K562 (cell line): ENCODE measurements around the gene SEC22C. TPM values are rescaled to one million over a fixed set of nuclear protein-coding genes. Genes with fewer than 3 reads are reported as not detected.

Source experiments
- NR1H2 ChIP-seq: sonication (generic); formaldehyde crosslinking; IDR thresholded peaks from 2 replicates; pipeline ENCODE4 v1.4.0; 2020; ENCODE audit warnings: mild to moderate bottlenecking, missing genetic modification reagents
- PHF21A ChIP-seq: fragments of 450-650 bp; IDR thresholded peaks from 2 replicates; pipeline ENCODE4 v1.6.1; 2017; ENCODE audit warnings: low read depth, borderline replicate concordance
- REST ChIP-seq, 2 experiments: fragments of 450-650 bp; formaldehyde crosslinking in 1 of 2; IDR thresholded peaks; 2 replicates each; pipeline versions ENCODE4 v1.4.0 to v1.6.1; 2014 to 2020; ENCODE audit warnings: mild to moderate bottlenecking in 2 of 2, borderline replicate concordance in 1 of 2, low read depth in 1 of 2
- ZC3H11A ChIP-seq: IDR thresholded peaks from 2 replicates; pipeline ENCODE4 v1.6.1; 2012; ENCODE audit warnings: low read depth, low read length, improper control_type of control experiment
- ZFP1 ChIP-seq: fragments of 450-650 bp; formaldehyde crosslinking; IDR thresholded peaks from 2 replicates; pipeline ENCODE4 v1.4.0; 2020; ENCODE audit warnings: mild to moderate bottlenecking, mixed read lengths
- ZNF239 ChIP-seq: fragments of 250-450 bp; sonication (Bioruptor Pico); IDR thresholded peaks from 2 replicates; pipeline ENCODE4 v1.4.0; 2020; ENCODE audit warnings: mild to moderate bottlenecking
- ZNF318 ChIP-seq, 2 experiments: fragments of 450-650 bp; IDR thresholded peaks; 2 replicates each; pipeline ENCODE4 v1.6.1; 2016; ENCODE audit warnings: mild to moderate bottlenecking in 2 of 2, borderline replicate concordance in 1 of 2, low read depth in 1 of 2, moderate library complexity in 1 of 2
- ZNF408 ChIP-seq: fragments of 250-450 bp; sonication (Bioruptor Pico); IDR thresholded peaks from 2 replicates; pipeline ENCODE4 v1.4.0; 2020; ENCODE audit warnings: low read depth, mild to moderate bottlenecking, moderate library complexity
- polyA plus RNA-seq, 8 experiments: library from polyadenylated mRNA; depleted of rRNA in 4 of 8; stranded (reverse) in 5 of 8; unstranded in 3 of 8; fragments of >200 nt; fragmentation: Nextera tagmentation in 2 of 8; fragmentation: Illumina TruSeq in 1 of 8; extraction: Ambion mirVana in 2 of 8; extraction: Trizol in 1 of 8; gene quantifications; 2 replicates each; pipeline versions ENCODE4 v1.2.1 to v1.2.3, GENCODE V29; 2011 to 2014; ENCODE audit warnings: inconsistent platforms in 1 of 8, missing spikeins in 1 of 8
- total RNA-seq, 7 experiments: library from RNA; depleted of rRNA in 6 of 7; stranded (reverse); fragments of >200 nt in 6 of 7; fragmentation: Illumina TruSeq in 2 of 7; extraction: Trizol in 2 of 7; gene quantifications; 2 replicates each; pipeline versions ENCODE4 v1.2.1 to v1.2.3, GENCODE V29; 2011 to 2021; ENCODE audit warnings: low replicate concordance in 1 of 7

SEC22C gene
- total and polyA plus RNA-seq, 9 of the 15 experiments (the other 6 are each of a cell fraction or from before 2014, with no cell fraction given): 35.6 to 68.4 (median 50.7) TPM

GRCh38 chr3:42505128-42505848 lies 76.5 kb downstream of the SEC22C start (continued):
- TF ChIP-seq REST (IDR thresholded peaks at IDR 0.05; ENCODE audit: borderline replicate concordance): no peak
- no peak for TF ChIP-seq REST (CRISPR knock-in tag; IDR thresholded peaks at IDR 0.05; ENCODE audit: low read depth)
- TF ChIP-seq ZC3H11A: no peak
- no peak for TF ChIP-seq ZNF408
- TF ChIP-seq PHF21A: no peak
- TF ChIP-seq ZFP1 (CRISPR knock-in tag): no peak
- no peak for TF ChIP-seq ZNF239
- no peak for TF ChIP-seq NR1H2 (CRISPR knock-in tag)
- no peak for TF ChIP-seq ZNF318 (IDR thresholded peaks at IDR 0.05; ENCODE audit: borderline replicate concordance in 1 of 2, low read depth in 1 of 2)
